ENCODE measurements around the gene ASTL. TPM values are rescaled to one million over a fixed set of nuclear protein-coding genes. Genes with fewer than 3 reads are reported as not detected.

ASTL gene
- total and polyA plus RNA-seq, 9 of the 15 experiments (the other 6 are each of a cell fraction or from before 2014, with no cell fraction given) = not detected

GRCh38 chr2:96184188-96184587 is 45.9 kb upstream of the ASTL start (continued):
- TF ChIP-seq CTBP1 (IDR thresholded peaks at IDR 0.05; ENCODE audit: borderline replicate concordance) = no peak
- TF ChIP-seq BMI1 (IDR thresholded peaks at IDR 0.05; ENCODE audit: low read length) = no peak
- peak; percentile 59; the same call in 1 of the 2 replicates for TF ChIP-seq POLR2A (conservative IDR thresholded peaks at IDR 0.05)
- no peak for TF ChIP-seq EP400 (IDR thresholded peaks at IDR 0.05)
- no peak for TF ChIP-seq ZNF583 (CRISPR knock-in tag; IDR thresholded peaks at IDR 0.05)

- POLR2A ChIA-PET = interaction anchor here (0.6 to 1.4 kb wide), 2 partner anchors 19 to 90 kb away, joined by 3 to 4 read pairs; no protein-coding TSS in a partner anchor
- ATAC-seq (no peak), DNase-seq (ENCODE audit: extremely low read depth in 1 of 4, low spot score in 3 of 4) (no peak), FAIRE-seq (no peak)
- Histone ChIP-seq H3K4me1 (replicated peaks in 1 of 2; ENCODE audit: control insufficient read depth in 2 of 2, insufficient read depth in 2 of 2, low read length in 2 of 2) (peaks cover 0 to 4% of the 10 kb centered on the region in 2 experiments; a peak in 1 of 5 replicates), H3K9me3 (replicated peaks; ENCODE audit: control insufficient read depth, insufficient read depth, low read depth, low read length) (no peaks in the 10 kb centered on the region), H3K79me2 (ENCODE audit: control insufficient read depth, insufficient read depth, low read length) (no peaks in the 10 kb centered on the region), H3K27me3 (ENCODE audit: control insufficient read depth in 2 of 2, insufficient read depth in 2 of 2, low read length in 2 of 2) (peaks cover 3 to 4% of the 10 kb centered on the region in 2 experiments; a peak in 3 of 5 replicates), H3K4me2 (ENCODE audit: insufficient read depth, low read length) (no peak overlapping the region), H3K27ac (ENCODE audit: extremely low read depth, low read depth, low read length) (no peak overlapping the region), H2AFZ (ENCODE audit: low read depth, low read length) (no peak overlapping the region), H3K4me3 (no peak overlapping the region), H3K9me1 (ENCODE audit: control insufficient read depth, insufficient read depth, low read length) (no peaks in the 10 kb centered on the region), H3K36me3 (ENCODE audit: control insufficient read depth, insufficient read depth, low read length) (peaks cover 26% of the 10 kb centered on the region), H3K9ac (ENCODE audit: insufficient read depth in 1 of 2, low read depth in 2 of 2, low read length in 2 of 2) (no peak overlapping the region), H4K20me1 (replicated peaks; ENCODE audit: control insufficient read depth, insufficient read depth, low read length) (no peaks in the 10 kb centered on the region; the same call in 1 of the 2 replicates)
- no peak for TF ChIP-seq TEAD1 (CRISPR knock-in tag; IDR thresholded peaks at IDR 0.05)
- WGBS (ENCODE audit: insufficient coverage, low coverage, missing lambda C conversion rate) = 36% methylated on average over 5 of the region's 5 CpGs
- no TSS peak for BruUV-seq (replicated peaks)
- CTCF ChIA-PET (ENCODE audit: low intra/inter-chr PET ratio) = no interaction called here
- in situ Hi-C loops (cut with MboI) (no loop called here), intact Hi-C loops (cut with micrococcal nuclease) (no loop called here)
These were observed 43.2 kb upstream of the ASTL start for GRCh38 chr2:96181529-96181928.

GRCh38 chr2:96180521-96180920 is 42.2 kb upstream of the ASTL start:
- no peaks in the 10 kb centered on the region for H3K9me1 ChIP-seq (ENCODE audit: control insufficient read depth, insufficient read depth, low read length)
- no peaks in the 10 kb centered on the region for H3K9me3 ChIP-seq (replicated peaks; ENCODE audit: control insufficient read depth, insufficient read depth, low read depth, low read length)
- H3K27ac ChIP-seq (ENCODE audit: extremely low read depth, low read depth, low read length) = no peak overlapping the region
- DNase-seq (ENCODE audit: extremely low read depth in 1 of 4, low spot score in 3 of 4) (no peak), FAIRE-seq (no peak), ATAC-seq (no peak)
- no peak overlapping the region for H3K4me2 ChIP-seq (ENCODE audit: insufficient read depth, low read length)
- no peak overlapping the region for H3K9ac ChIP-seq (ENCODE audit: insufficient read depth in 1 of 2, low read depth in 2 of 2, low read length in 2 of 2)
- H3K36me3 ChIP-seq (ENCODE audit: control insufficient read depth, insufficient read depth, low read length) = peaks cover 16% of the 10 kb centered on the region
- BruUV-seq (replicated peaks) = no TSS peak
- intact Hi-C loops (cut with micrococcal nuclease) = no loop called here
- H3K79me2 ChIP-seq (ENCODE audit: control insufficient read depth, insufficient read depth, low read length) = no peaks in the 10 kb centered on the region
- H3K4me1 ChIP-seq (replicated peaks in 1 of 2; ENCODE audit: control insufficient read depth in 2 of 2, insufficient read depth in 2 of 2, low read length in 2 of 2) = no peaks in the 10 kb centered on the region
- no peak overlapping the region for H3K4me3 ChIP-seq
- H4K20me1 ChIP-seq (replicated peaks; ENCODE audit: control insufficient read depth, insufficient read depth, low read length) = no peaks in the 10 kb centered on the region; the same call in 1 of the 2 replicates
- ChIA-PET POLR2A (interaction anchor here (1.0 to 1.4 kb wide), 2 partner anchors 20 to 22 kb away, joined by 3 to 4 read pairs; no protein-coding TSS in a partner anchor), CTCF (ENCODE audit: low intra/inter-chr PET ratio) (no interaction called here)
- no peak overlapping the region for H2AFZ ChIP-seq (ENCODE audit: low read depth, low read length)
- in situ Hi-C loops (cut with MboI) = no loop called here
- H3K27me3 ChIP-seq (ENCODE audit: control insufficient read depth in 2 of 2, insufficient read depth in 2 of 2, low read length in 2 of 2) = peaks cover 3 to 4% of the 10 kb centered on the region in 2 experiments; a peak in 3 of 5 replicates
- TF ChIP-seq CREB3L1 (IDR thresholded peaks at IDR 0.05; ENCODE audit: borderline replicate concordance, low read depth) = no peak
- no peak for TF ChIP-seq SLC30A9 (CRISPR knock-in tag; IDR thresholded peaks at IDR 0.05)
- TF ChIP-seq ZNF324 (CRISPR knock-in tag; IDR thresholded peaks at IDR 0.05) = no peak
- no peak for TF ChIP-seq TEAD2 (tag; IDR thresholded peaks at IDR 0.05)
- no peak for TF ChIP-seq CTCF (IDR thresholded peaks at IDR 0.05 in 2 of 3, conservative IDR thresholded peaks at IDR 0.05 in 1 of 3; ENCODE audit: insufficient read depth in 2 of 3, low read depth in 1 of 3, low read length in 3 of 3)
- no peak for TF ChIP-seq DNMT1 (IDR thresholded peaks at IDR 0.05)
- TF ChIP-seq PML (IDR thresholded peaks at IDR 0.05; ENCODE audit: low read length) = no peak
